Natural killer cell (primary cell): ENCODE results near the gene OPA1. TPM values are rescaled to one million over a fixed set of nuclear protein-coding genes. Genes with fewer than 3 reads are reported as not detected.

ENCODE experiments used
- ATAC-seq, 3 donors: fragments of 150-1000 bp in 2 of 3; fragments of 200-7000 bp in 1 of 3; cut with Tn5 transposase; 1 replicate in 1 of 3; 2 replicates in 2 of 3; pipeline ENCODE4 v1.10.0; 2021; ENCODE audit warnings: mild to moderate bottlenecking in 2 of 3, moderate library complexity in 2 of 3
- DNase-seq, 2 donors: peaks; one replicate each; pipeline versions ENCODE4 v3.0.0 to v3.0.0-alpha.2; 2013 to 2021; ENCODE audit warnings: mixed read lengths in 1 of 2
- H3K27ac ChIP-seq: one replicate; pipeline ENCODE4 v1.5.1; 2013; ENCODE audit warnings: mild to moderate bottlenecking, low read length
- H3K27me3 ChIP-seq: one replicate; pipeline ENCODE4 v1.6.1; 2013; ENCODE audit warnings: low read length; ENCODE audit not compliant: control insufficient read depth, insufficient read depth
- H3K36me3 ChIP-seq: one replicate; pipeline ENCODE4 v1.6.1; 2013; ENCODE audit warnings: low read length; ENCODE audit not compliant: control insufficient read depth, insufficient read depth
- H3K4me1 ChIP-seq: one replicate; pipeline ENCODE4 v1.6.1; 2013; ENCODE audit warnings: low read length; ENCODE audit not compliant: control insufficient read depth, insufficient read depth
- H3K4me3 ChIP-seq: one replicate; pipeline ENCODE4 v1.5.1; 2013; ENCODE audit warnings: low read length
- H3K9me3 ChIP-seq: one replicate; pipeline ENCODE4 v1.6.1; 2013; ENCODE audit warnings: low read length; ENCODE audit not compliant: control insufficient read depth, insufficient read depth
- H3K27ac Mint-ChIP-seq, 2 donors: one replicate each; pipeline ENCODE4 v1.8.0; 2022; ENCODE audit warnings: mild to moderate bottlenecking in 2 of 2, mixed read lengths in 2 of 2, moderate library complexity in 1 of 2
- H3K27me3 Mint-ChIP-seq, 2 donors: one replicate each; pipeline ENCODE4 v1.8.0; 2022; ENCODE audit warnings: low read depth in 2 of 2, mixed read lengths in 2 of 2
- H3K36me3 Mint-ChIP-seq: one replicate; pipeline ENCODE4 v1.8.0; 2022; ENCODE audit warnings: mixed read lengths
- H3K4me1 Mint-ChIP-seq, 2 donors: one replicate each; pipeline ENCODE4 v1.8.0; 2022; ENCODE audit warnings: mixed read lengths in 2 of 2
- H3K4me3 Mint-ChIP-seq: one replicate; pipeline ENCODE4 v1.8.0; 2022; ENCODE audit warnings: mild to moderate bottlenecking, moderate library complexity, mixed read lengths
- H3K9me3 Mint-ChIP-seq, 2 donors: one replicate each; pipeline ENCODE4 v1.8.0; 2022; ENCODE audit warnings: mixed read lengths in 2 of 2
- CTCF ChIP-seq: fragments of 200-600 bp; IDR thresholded peaks from one replicate; pipeline ENCODE4 v1.8.0; 2022; ENCODE audit warnings: antibody characterized with exemption
- WGBS: methylation state at CpG from one replicate; pipeline ENCODE4 v1.1.7; 2013; ENCODE audit warnings: missing lambda C conversion rate; ENCODE audit not compliant: insufficient coverage; 5-methylcytosine and 5-hydroxymethylcytosine counted together
- intact Hi-C: fragments of 100-400 bp; cut with micrococcal nuclease; formaldehyde crosslinking; loops from one replicate; pipeline ENCODE4 v1.14.2; 2022
- total RNA-seq, 4 donors: library from RNA; stranded (reverse); fragments of 120-200 nt in 1 of 4; gene quantifications; one replicate each; pipeline versions ENCODE4 v1.2.3 to v1.2.4, GENCODE V29; 2013 to 2022

Gene OPA1
- total RNA-seq, 3 donors from 2014 or later (not counting 1 experiment from before 2014, with no cell fraction given) = 52.6 to 72.0 (median 57.5) TPM

GRCh38 chr3:193677734-193678133 lies 84.7 kb downstream of the OPA1 start:
- Mint-ChIP-seq H3K27me3 (no peaks in the 10 kb centered on the region), H3K9me3 (no peaks in the 10 kb centered on the region), H3K36me3 (peaks cover 3% of the 10 kb centered on the region), H3K4me1 (no peaks in the 10 kb centered on the region), H3K4me3 (no peak overlapping the region), H3K27ac (no peak overlapping the region)
- TF ChIP-seq CTCF = no peak
- H3K27ac ChIP-seq = no peak overlapping the region
- ATAC-seq = no peak
- H3K9me3 ChIP-seq = no peaks in the 10 kb centered on the region
- no peak for DNase-seq
- WGBS = 92% methylated on average over 5 of the region's 5 CpGs
- no peak overlapping the region for H3K4me3 ChIP-seq
- intact Hi-C loops = no loop called here
- H3K36me3 ChIP-seq = peaks cover 12% of the 10 kb centered on the region
- no peaks in the 10 kb centered on the region for H3K4me1 ChIP-seq
- H3K27me3 ChIP-seq = no peaks in the 10 kb centered on the region

- WGBS = 49% methylated on average over 2 of the region's 2 CpGs
- Histone ChIP-seq H3K4me3 (no peak overlapping the region), H3K36me3 (peaks cover 7% of the 10 kb centered on the region), H3K27me3 (no peaks in the 10 kb centered on the region), H3K9me3 (no peaks in the 10 kb centered on the region), H3K27ac (no peak overlapping the region), H3K4me1 (no peaks in the 10 kb centered on the region)
- Mint-ChIP-seq H3K9me3 (no peaks in the 10 kb centered on the region), H3K4me3 (no peak overlapping the region), H3K36me3 (peaks cover 7% of the 10 kb centered on the region), H3K27me3 (no peaks in the 10 kb centered on the region), H3K27ac (no peak overlapping the region), H3K4me1 (no peaks in the 10 kb centered on the region)
- ATAC-seq = no peak
- no peak for DNase-seq
- intact Hi-C loops = no loop called here
- no peak for TF ChIP-seq CTCF
Measured at GRCh38 chr3:193680220-193680619, 87.2 kb downstream of the OPA1 start.

GRCh38 chr3:193681631-193682030 lies 88.6 kb downstream of the OPA1 start:
- H3K4me3 ChIP-seq = no peak overlapping the region

More at GRCh38 chr3:193681631-193682030, 88.6 kb downstream of the OPA1 start:
- Histone ChIP-seq H3K9me3 (no peaks in the 10 kb centered on the region), H3K27me3 (no peaks in the 10 kb centered on the region), H3K27ac (no peak overlapping the region), H3K4me1 (no peaks in the 10 kb centered on the region), H3K36me3 (peaks cover 1% of the 10 kb centered on the region)
- intact Hi-C loops = no loop called here
- Mint-ChIP-seq H3K27me3 (no peaks in the 10 kb centered on the region), H3K9me3 (no peaks in the 10 kb centered on the region), H3K4me3 (no peak overlapping the region), H3K27ac (no peak overlapping the region), H3K36me3 (peaks cover 7% of the 10 kb centered on the region), H3K4me1 (peaks cover 0 to under 1% of the 10 kb centered on the region in 2 donors)
- ATAC-seq (no peak), DNase-seq (no peak)
- TF ChIP-seq CTCF = no peak
- 100% methylated on average over 1 of the region's 1 CpG for WGBS
